HepG2 (cell line): ENCODE results near the gene KIF26B. TPM values are rescaled to one million over a fixed set of nuclear protein-coding genes. Genes with fewer than 3 reads are reported as not detected.

Experiments
- ATAC-seq: fragments of 200-7000 bp; cut with Tn5 transposase; 3 replicates; pipeline ENCODE4 v1.9.1; 2020; ENCODE audit warnings: mild to moderate bottlenecking, moderate library complexity
- BruUV-seq: library from RNA; stranded (reverse); fragments of 400-500 nt; replicated peaks from 2 replicates; lab custom pipeline; 2021; lab: Mats Ljungman, UMichigan
- CTCF ChIA-PET: fragments of 300-600 bp; formaldehyde crosslinking; extraction: SDS; loops from one replicate; lab custom pipeline; 2021; ENCODE audit warnings: low total read pairs, inconsistent platforms, low intra/inter-chr PET ratio; lab: Yijun Ruan, JAX
- POLR2A ChIA-PET: fragments of 350-600 bp; sonication (Branson Sonifier 250); formaldehyde crosslinking; loops from one replicate; lab custom pipeline; 2020; ENCODE audit warnings: antibody characterized with exemption, inconsistent platforms; lab: Yijun Ruan, JAX
- DNase-seq: peaks from one replicate; pipeline ENCODE4 v3.0.0-alpha.2; 2015; ENCODE audit warnings: low spot score
- FAIRE-seq: peaks from 3 replicates; lab custom pipeline; 2011; peaks lifted over from hg19 to GRCh38; lab: Jason Lieb, UNC
- H2AFZ ChIP-seq: one replicate; pipeline ENCODE4 v1.6.1; 2011; ENCODE audit warnings: low read length, inconsistent platforms
- H3K27ac ChIP-seq: fragments of 300-600 bp; 3 replicates; pipeline ENCODE4 v1.8.0; 2011; ENCODE audit warnings: mixed run types, mild to moderate bottlenecking, mixed read lengths, low read length, inconsistent platforms; ENCODE audit not compliant: insufficient read depth; ENCODE audit errors: extremely low read length
- H3K27me3 ChIP-seq, 2 experiments: fragments of 200-600 bp in 1 of 2; 2 replicates in 1 of 2; 3 replicates in 1 of 2; pipeline versions ENCODE4 v1.6.0 to v1.8.0; 2011; ENCODE audit warnings: low read length in 2 of 2, mild to moderate bottlenecking in 2 of 2, moderate library complexity in 2 of 2, inconsistent platforms in 1 of 2; ENCODE audit not compliant: insufficient read depth in 2 of 2, control insufficient read depth in 1 of 2
- H3K36me3 ChIP-seq, 2 experiments: fragments of 200-600 bp in 1 of 2; replicated peaks in 1 of 2; 2 replicates in 1 of 2; 3 replicates in 1 of 2; pipeline versions ENCODE4 v1.5.1 to v1.8.0; 2011; ENCODE audit warnings: low read length in 2 of 2, inconsistent platforms in 1 of 2; ENCODE audit not compliant: insufficient read depth in 2 of 2, control insufficient read depth in 1 of 2
- H3K4me1 ChIP-seq: 2 replicates; pipeline ENCODE4 v1.5.1; 2012; ENCODE audit warnings: low read length, inconsistent platforms; ENCODE audit not compliant: insufficient read depth
- H3K4me2 ChIP-seq: 2 replicates; pipeline ENCODE4 v1.6.0; 2011; ENCODE audit warnings: low read depth, low read length, inconsistent platforms
- H3K4me3 ChIP-seq, 3 experiments: fragments of 200-600 bp in 1 of 3; sonication (generic), shearing (Covaris generic) in 1 of 3; replicated peaks in 1 of 3; 2 replicates each; pipeline ENCODE4 v1.5.1; 2011 to 2016; ENCODE audit warnings: low read length in 3 of 3, inconsistent platforms in 2 of 3, low read depth in 2 of 3, mild to moderate bottlenecking in 2 of 3, control low read depth in 1 of 3, mixed read lengths in 1 of 3; ENCODE audit not compliant: insufficient read depth in 1 of 3
- H3K79me2 ChIP-seq: one replicate; pipeline ENCODE4 v1.6.1; 2011; ENCODE audit warnings: low read length, inconsistent platforms; ENCODE audit not compliant: insufficient read depth
- H3K9ac ChIP-seq: 2 replicates; pipeline ENCODE4 v1.6.0; 2011; ENCODE audit warnings: mild to moderate bottlenecking, low read depth, low read length, inconsistent platforms; ENCODE audit not compliant: insufficient read depth
- H3K9me3 ChIP-seq: 2 replicates; pipeline ENCODE4 v1.5.1; 2012; ENCODE audit warnings: mild to moderate bottlenecking, low read length
- H4K20me1 ChIP-seq: 2 replicates; pipeline ENCODE4 v1.6.0; 2011; ENCODE audit warnings: inconsistent platforms, mild to moderate bottlenecking, low read length, moderate library complexity; ENCODE audit not compliant: insufficient read depth
- ARID3A ChIP-seq: IDR thresholded peaks from 2 replicates; pipeline ENCODE4 v1.6.1; 2012; ENCODE audit warnings: low read depth, low read length, improper control_type of control experiment
- CREB1 ChIP-seq, 2 experiments: fragments of 450-650 bp in 1 of 2; IDR thresholded peaks; 2 replicates each; pipeline ENCODE4 v1.6.1; 2016 to 2017; ENCODE audit warnings: control low read depth in 1 of 2, mild to moderate bottlenecking in 1 of 2, missing compliant biosample characterization in 1 of 2, missing genetic modification characterization in 1 of 2
- E2F2 ChIP-seq: sonication (generic); formaldehyde crosslinking; IDR thresholded peaks from 2 replicates; pipeline ENCODE4 v1.4.0; 2020; ENCODE audit warnings: missing genetic modification reagents, borderline replicate concordance
- ETV6 ChIP-seq: sonication (generic); formaldehyde crosslinking; conservative IDR thresholded peaks from 2 replicates; pipeline ENCODE4 v1.4.0; 2020; ENCODE audit warnings: missing genetic modification reagents
- IRF2 ChIP-seq: IDR thresholded peaks from 2 replicates; pipeline ENCODE4 v1.6.1; 2018; ENCODE audit warnings: missing genetic modification reagents, missing compliant biosample characterization
- IRX3 ChIP-seq: sonication (generic); formaldehyde crosslinking; IDR thresholded peaks from 2 replicates; pipeline ENCODE4 v1.8.1; 2023; ENCODE audit warnings: mild to moderate bottlenecking, low read depth, missing genetic modification reagents, borderline replicate concordance
- KDM4B ChIP-seq: sonication (generic); formaldehyde crosslinking; IDR thresholded peaks from 2 replicates; pipeline ENCODE4 v1.4.0; 2020; ENCODE audit warnings: missing genetic modification reagents
- MED1 ChIP-seq: sonication (generic); formaldehyde crosslinking; IDR thresholded peaks from 2 replicates; pipeline ENCODE4 v1.4.0; 2020; ENCODE audit warnings: missing genetic modification reagents
- SAFB2 ChIP-seq: sonication (generic); formaldehyde crosslinking; IDR thresholded peaks from 2 replicates; pipeline ENCODE4 v1.5.1; 2020; ENCODE audit warnings: missing genetic modification reagents, low read depth, mild to moderate bottlenecking, borderline replicate concordance
- SAP130 ChIP-seq: IDR thresholded peaks from 2 replicates; pipeline ENCODE4 v1.6.1; 2016; ENCODE audit warnings: low read depth
- STAG1 ChIP-seq: sonication (generic); formaldehyde crosslinking; IDR thresholded peaks from 2 replicates; pipeline ENCODE4 v1.4.0; 2020; ENCODE audit warnings: missing genetic modification reagents
- SYNCRIP ChIP-seq: fragments of 200-400 bp; formaldehyde crosslinking; IDR thresholded peaks from 2 replicates; pipeline ENCODE4 v1.6.1; 2018; ENCODE audit warnings: mild to moderate bottlenecking, low read depth, low read length; ENCODE audit not compliant: insufficient read depth
- ZNF292 ChIP-seq: sonication (generic); formaldehyde crosslinking; IDR thresholded peaks from 2 replicates; pipeline ENCODE4 v1.8.1; 2022; ENCODE audit warnings: mild to moderate bottlenecking, low read depth, missing genetic modification reagents, borderline replicate concordance
- ZNF430 ChIP-seq: sonication (generic); formaldehyde crosslinking; IDR thresholded peaks from 2 replicates; pipeline ENCODE4 v1.9.0; 2021; ENCODE audit warnings: mild to moderate bottlenecking, missing genetic modification reagents
- ZNF441 ChIP-seq: sonication (generic); formaldehyde crosslinking; IDR thresholded peaks from 2 replicates; pipeline ENCODE4 v1.7.0; 2021; ENCODE audit warnings: missing genetic modification reagents, borderline replicate concordance
- ZNF451 ChIP-seq: sonication (generic); formaldehyde crosslinking; IDR thresholded peaks from 2 replicates; pipeline ENCODE4 v1.5.0; 2020; ENCODE audit warnings: mild to moderate bottlenecking, missing genetic modification reagents
- ZNF496 ChIP-seq: sonication (generic); formaldehyde crosslinking; IDR thresholded peaks from 2 replicates; pipeline ENCODE4 v1.8.1; 2023; ENCODE audit warnings: mild to moderate bottlenecking, moderate library complexity, missing genetic modification reagents; ENCODE audit not compliant: insufficient replicate concordance
- ZNF704 ChIP-seq: sonication (generic); formaldehyde crosslinking; IDR thresholded peaks from 2 replicates; pipeline ENCODE4 v1.8.1; 2023; ENCODE audit warnings: mild to moderate bottlenecking, inconsistent platforms, moderate library complexity, missing genetic modification reagents, borderline replicate concordance
- ZNF749 ChIP-seq: sonication (generic); formaldehyde crosslinking; IDR thresholded peaks from 2 replicates; pipeline ENCODE4 v1.8.0; 2022; ENCODE audit warnings: mild to moderate bottlenecking, missing genetic modification reagents, moderate library complexity, borderline replicate concordance
- ZNF841 ChIP-seq: sonication (generic); formaldehyde crosslinking; IDR thresholded peaks from 2 replicates; pipeline ENCODE4 v1.8.1; 2023; ENCODE audit warnings: missing genetic modification reagents, borderline replicate concordance
- WGBS: methylation state at CpG from one replicate; pipeline ENCODE4 v1.1.6; 2017; ENCODE audit warnings: low lambda C conversion rate; 5-methylcytosine and 5-hydroxymethylcytosine counted together
- in situ Hi-C: cut with HindIII; loops from 2 replicates; pipeline ENCODE4 v1.10.0; 2017; ENCODE audit warnings: low pct_unique_long_range_greater_than_20kb; ENCODE audit not compliant: extremely low pct_ligation_motif_present
- intact Hi-C: fragments of 100-400 bp; cut with micrococcal nuclease; formaldehyde crosslinking; loops from one replicate; pipeline ENCODE4 v1.10.0; 2022; ENCODE audit not compliant: unreplicated experiment
- polyA plus RNA-seq, 8 experiments: library from polyadenylated mRNA; depleted of rRNA in 3 of 8; stranded (reverse) in 7 of 8; unstranded in 1 of 8; fragments of >200 nt; fragmentation: Illumina TruSeq in 4 of 8; extraction: Trizol in 4 of 8; gene quantifications; 2 replicates each; pipeline versions ENCODE4 v1.2.1 to v1.2.3, GENCODE V29; 2011 to 2016; ENCODE audit warnings: low read depth in 4 of 8, missing spikeins in 1 of 8, mixed read lengths in 1 of 8; ENCODE audit not compliant: insufficient read depth in 1 of 8
- total RNA-seq, 5 experiments: library from RNA; depleted of rRNA; stranded (reverse); fragments of >200 nt; fragmentation: Illumina TruSeq; extraction: Trizol; gene quantifications; 2 replicates each; pipeline ENCODE4 v1.2.3, GENCODE V29; 2016; ENCODE audit warnings: low read depth in 1 of 5

The KIF26B gene
- total and polyA plus RNA-seq, 2 of the 13 experiments (the other 11 are each of a cell fraction or from before 2014, with no cell fraction given), result 0.08 to 0.09 TPM

GRCh38 chr1:245463392-245464165 is 308.8 kb downstream of the KIF26B start:
- WGBS, result 18% methylated on average over 11 of the region's 11 CpGs
- ATAC-seq (peak; percentile 98), FAIRE-seq (peak; percentile 95), DNase-seq (peak; percentile 66)
- no TSS peak for BruUV-seq
- H3K4me3 ChIP-seq, result peak overlapping the region in 1 of 3 experiments; percentile 14; a peak in 1 of 6 replicates
- no peaks in the 10 kb centered on the region for H3K36me3 ChIP-seq
- no peak overlapping the region for H3K9ac ChIP-seq
- H3K4me1 ChIP-seq, result peaks cover 60% of the 10 kb centered on the region
- ChIA-PET POLR2A (no interaction called here), CTCF (no interaction called here)
- intact Hi-C loops, result no loop called here
- no peaks in the 10 kb centered on the region for H4K20me1 ChIP-seq
- no peaks in the 10 kb centered on the region for H3K27me3 ChIP-seq
- in situ Hi-C loops, result no loop called here
- H3K9me3 ChIP-seq, result no peaks in the 10 kb centered on the region
- no peak overlapping the region for H2AFZ ChIP-seq
- H3K27ac ChIP-seq, result no peak overlapping the region
- H3K79me2 ChIP-seq, result no peaks in the 10 kb centered on the region
- H3K4me2 ChIP-seq, result peak overlapping the region; percentile 54
- no peak for TF ChIP-seq ZNF841
- TF ChIP-seq CREB1 (IDR thresholded peaks at IDR 0.05), result no peak
- TF ChIP-seq CREB1 (CRISPR knock-in tag; IDR thresholded peaks at IDR 0.05), result no peak
- TF ChIP-seq IRF2 (CRISPR knock-in tag), result no peak
- no peak for TF ChIP-seq ZNF496 (CRISPR knock-in tag)
- no peak for TF ChIP-seq SYNCRIP
- TF ChIP-seq ETV6 (CRISPR knock-in tag), result no peak
- no peak for TF ChIP-seq ZNF451 (CRISPR knock-in tag)
- no peak for TF ChIP-seq ARID3A
- no peak for TF ChIP-seq SAP130 (CRISPR knock-in tag)
- TF ChIP-seq E2F2 (CRISPR knock-in tag), result no peak
- TF ChIP-seq ZNF749, result no peak
- no peak for TF ChIP-seq IRX3 (CRISPR knock-in tag)
- TF ChIP-seq STAG1 (CRISPR knock-in tag), result 0 out of 2 replicates have a peak, but pooled peaks have one; percentile 14
- peak; percentile 41; the same call in 1 of the 2 replicates for TF ChIP-seq ZNF292 (CRISPR knock-in tag)
- no peak for TF ChIP-seq SAFB2 (CRISPR knock-in tag)
- no peak for TF ChIP-seq ZNF441
- TF ChIP-seq ZNF704 (CRISPR knock-in tag), result no peak
- 0 out of 2 replicates have a peak, but pooled peaks have one; percentile 40 for TF ChIP-seq MED1 (CRISPR knock-in tag)
- no peak for TF ChIP-seq KDM4B (CRISPR knock-in tag)
- TF ChIP-seq ZNF430, result no peak
